PFSK-1 (cell line): ENCODE measurements around the gene HOXA5.

Source experiments
- FOXP2 ChIP-seq: optimal IDR thresholded peaks from 2 replicates; pipeline ENCODE3; 2011; ENCODE audit warnings: borderline replicate concordance, control low read depth, inconsistent platforms; ENCODE audit not compliant: insufficient read depth; ENCODE audit errors: extremely low read length, extremely low read depth
- POLR2AphosphoS5 ChIP-seq: IDR thresholded peaks from 2 replicates; pipeline ENCODE4 v1.6.1; 2012; ENCODE audit warnings: low read depth, mild to moderate bottlenecking, control low read depth, low read length, moderate library complexity
- REST ChIP-seq, 2 experiments: IDR thresholded peaks; 2 replicates each; pipeline versions ENCODE4 v1.6.1 to v1.8.0; 2011 to 2012; ENCODE audit warnings: low read depth in 2 of 2, low read length in 2 of 2, control low read depth in 1 of 2, inconsistent platforms in 1 of 2, mild to moderate bottlenecking in 1 of 2, moderate library complexity in 1 of 2; ENCODE audit not compliant: insufficient read depth in 1 of 2
- SIN3A ChIP-seq: IDR thresholded peaks from 2 replicates; pipeline ENCODE4 v1.6.1; 2012; ENCODE audit warnings: mild to moderate bottlenecking, low read length, moderate library complexity, borderline replicate concordance; ENCODE audit not compliant: insufficient read depth
- TAF1 ChIP-seq: IDR thresholded peaks from 2 replicates; pipeline ENCODE4 v1.6.1; 2012; ENCODE audit warnings: low read length, control low read depth, borderline replicate concordance; ENCODE audit not compliant: insufficient read depth

The HOXA5 gene

GRCh38 chr7:27093184-27093895 is 50.1 kb downstream of the HOXA5 start:
- TF ChIP-seq REST (IDR thresholded peaks at IDR 0.05; ENCODE audit: insufficient read depth in 1 of 2, low read depth in 2 of 2, low read length in 2 of 2) (no peak), TAF1 (no peak), FOXP2 (no peak), POLR2AphosphoS5 (no peak), SIN3A (no peak)

GRCh38 chr7:27092819-27093110 is 50.7 kb downstream of the HOXA5 start:
- TF ChIP-seq SIN3A (no peak), FOXP2 (no peak), REST (IDR thresholded peaks at IDR 0.05; ENCODE audit: insufficient read depth in 1 of 2, low read depth in 2 of 2, low read length in 2 of 2) (no peak), POLR2AphosphoS5 (no peak), TAF1 (no peak)

- TF ChIP-seq FOXP2, result no peak
- TF ChIP-seq POLR2AphosphoS5, result no peak
- no peak for TF ChIP-seq REST (IDR thresholded peaks at IDR 0.05; ENCODE audit: insufficient read depth in 1 of 2, low read depth in 2 of 2, low read length in 2 of 2)
- no peak for TF ChIP-seq SIN3A
- TF ChIP-seq TAF1, result no peak
Observed at GRCh38 chr7:27091941-27092818, 51.3 kb downstream of the HOXA5 start.

- TF ChIP-seq REST (IDR thresholded peaks at IDR 0.05; ENCODE audit: insufficient read depth in 1 of 2, low read depth in 2 of 2, low read length in 2 of 2) (no peak), FOXP2 (no peak)
Observed at GRCh38 chr7:27091105-27091504, 52.4 kb downstream of the HOXA5 start.
